ENCODE results near the gene LRRTM2.

DNA sequence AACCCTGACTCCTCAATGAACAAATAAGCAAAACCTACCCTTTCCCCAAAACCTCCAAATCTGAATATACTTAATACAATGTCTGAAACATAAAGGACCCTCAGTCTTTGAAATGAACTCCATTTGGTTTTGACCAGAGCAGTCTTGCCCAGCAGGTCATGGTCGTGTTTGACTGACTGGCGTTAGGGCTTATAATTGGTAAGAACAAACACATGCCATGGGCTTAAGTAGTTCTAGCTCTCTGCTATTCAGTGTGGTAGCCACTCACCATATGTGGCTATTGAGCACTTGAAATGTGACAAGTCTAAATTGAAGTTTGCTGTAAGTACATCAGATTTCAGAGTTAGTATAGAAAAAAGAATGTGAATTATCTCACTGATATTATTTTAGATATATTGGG, 42.1 kb downstream of the LRRTM2 start:
- TF ChIP-seq, protein P1, sequence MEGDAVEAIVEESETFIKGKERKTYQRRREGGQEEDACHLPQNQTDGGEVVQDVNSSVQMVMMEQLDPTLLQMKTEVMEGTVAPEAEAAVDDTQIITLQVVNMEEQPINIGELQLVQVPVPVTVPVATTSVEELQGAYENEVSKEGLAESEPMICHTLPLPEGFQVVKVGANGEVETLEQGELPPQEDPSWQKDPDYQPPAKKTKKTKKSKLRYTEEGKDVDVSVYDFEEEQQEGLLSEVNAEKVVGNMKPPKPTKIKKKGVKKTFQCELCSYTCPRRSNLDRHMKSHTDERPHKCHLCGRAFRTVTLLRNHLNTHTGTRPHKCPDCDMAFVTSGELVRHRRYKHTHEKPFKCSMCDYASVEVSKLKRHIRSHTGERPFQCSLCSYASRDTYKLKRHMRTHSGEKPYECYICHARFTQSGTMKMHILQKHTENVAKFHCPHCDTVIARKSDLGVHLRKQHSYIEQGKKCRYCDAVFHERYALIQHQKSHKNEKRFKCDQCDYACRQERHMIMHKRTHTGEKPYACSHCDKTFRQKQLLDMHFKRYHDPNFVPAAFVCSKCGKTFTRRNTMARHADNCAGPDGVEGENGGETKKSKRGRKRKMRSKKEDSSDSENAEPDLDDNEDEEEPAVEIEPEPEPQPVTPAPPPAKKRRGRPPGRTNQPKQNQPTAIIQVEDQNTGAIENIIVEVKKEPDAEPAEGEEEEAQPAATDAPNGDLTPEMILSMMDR (IDR thresholded peaks at IDR 0.05) = no peak
- no peak for TF ChIP-seq POLR2A (IDR thresholded peaks at IDR 0.05)
- TF ChIP-seq EP300 (IDR thresholded peaks at IDR 0.05) = no peak

Measured in tibial nerve (tissue), 4 donors.